D721Med (cell line): ENCODE results near the gene ZNF451.

Source experiments
- DNase-seq: peaks from one replicate; pipeline ENCODE4 v3.0.0; 2011; ENCODE audit warnings: low spot score; ENCODE audit not compliant: insufficient read length
- FAIRE-seq: peaks from 2 replicates; lab custom pipeline; 2011; peaks lifted over from hg19 to GRCh38; lab: Jason Lieb, UNC
- CTCF ChIP-seq: IDR thresholded peaks from 2 replicates; pipeline ENCODE4 v1.5.1; 2012; ENCODE audit warnings: mild to moderate bottlenecking, control low read depth; ENCODE audit not compliant: insufficient read depth; ENCODE audit errors: missing control alignments

The ZNF451 gene

GRCh38 chr6:57102976-57103375, 13.0 kb downstream of the ZNF451 start:
- no peak for FAIRE-seq
- TF ChIP-seq CTCF, result no peak
- DNase-seq, result no peak

- DNase-seq, result no peak
- no peak for TF ChIP-seq CTCF
- FAIRE-seq, result no peak
Measured at GRCh38 chr6:57104336-57104735, 14.3 kb downstream of the ZNF451 start.

GRCh38 chr6:57106990-57107389, 17.0 kb downstream of the ZNF451 start:
- no peak for TF ChIP-seq CTCF
- DNase-seq (no peak), FAIRE-seq (no peak)

- TF ChIP-seq CTCF, result no peak
- FAIRE-seq (no peak), DNase-seq (no peak)
Measured at GRCh38 chr6:57108691-57109090, 18.7 kb downstream of the ZNF451 start.

GRCh38 chr6:57109880-57110279, 19.9 kb downstream of the ZNF451 start:
- DNase-seq (no peak), FAIRE-seq (no peak)
- no peak for TF ChIP-seq CTCF

GRCh38 chr6:57113105-57113504, 23.1 kb downstream of the ZNF451 start:
- FAIRE-seq (no peak), DNase-seq (no peak)
- no peak for TF ChIP-seq CTCF

GRCh38 chr6:57116776-57117175, 26.8 kb downstream of the ZNF451 start:
- no peak for TF ChIP-seq CTCF
- FAIRE-seq, result no peak
- DNase-seq, result no peak
